Transverse colon (tissue), 4 donors: ENCODE measurements around the gene ZNF629. TPM values are rescaled to one million over a fixed set of nuclear protein-coding genes. Genes with fewer than 3 reads are reported as not detected.
A peak's percentile ranks its signal among the peaks of the same experiment; 100 is the strongest.

Source experiments
- DNase-seq: peaks from one replicate; pipeline ENCODE4 v3.0.0-alpha.2; 2019
- H3K27ac ChIP-seq, 4 donors: fragments of 200-600 bp; sonication (generic); 2 replicates each; pipeline ENCODE4 v1.5.1; 2016 to 2018; ENCODE audit warnings: inconsistent platforms in 4 of 4
- H3K27me3 ChIP-seq: fragments of 200-600 bp; sonication (generic); 2 replicates; pipeline ENCODE4 v1.5.1; 2017; ENCODE audit warnings: inconsistent platforms
- H3K36me3 ChIP-seq, 4 donors: fragments of 200-600 bp; sonication (generic); 2 replicates each; pipeline ENCODE4 v1.5.1; 2017 to 2019; ENCODE audit warnings: inconsistent platforms in 4 of 4
- H3K4me1 ChIP-seq, 4 donors: fragments of 200-600 bp; sonication (generic); 2 replicates each; pipeline ENCODE4 v1.5.1; 2017 to 2020; ENCODE audit warnings: inconsistent platforms in 4 of 4
- H3K4me3 ChIP-seq, 4 donors: fragments of 200-600 bp; sonication (generic); 1 replicate in 1 of 4; 2 replicates in 3 of 4; pipeline versions ENCODE4 v1.5.1 to v1.6.1; 2017 to 2019; ENCODE audit warnings: inconsistent platforms in 4 of 4
- H3K9me3 ChIP-seq, 2 donors: fragments of 200-600 bp; sonication (generic); 2 replicates each; pipeline ENCODE4 v1.5.1; 2017 to 2019; ENCODE audit warnings: inconsistent platforms in 2 of 2
- CTCF ChIP-seq, 5 experiments: fragments of 200-600 bp in 3 of 5; fragments of 450-650 bp in 2 of 5; sonication (generic) in 3 of 5; IDR thresholded peaks; 1 replicate in 2 of 5; 2 replicates in 3 of 5; pipeline ENCODE4 v1.5.1; 2016 to 2017; ENCODE audit warnings: antibody characterized with exemption in 5 of 5, inconsistent platforms in 3 of 5, mild to moderate bottlenecking in 2 of 5, moderate library complexity in 1 of 5
- EP300 ChIP-seq: sonication (generic); formaldehyde crosslinking; IDR thresholded peaks from one replicate; pipeline ENCODE4 v1.6.1; 2017; ENCODE audit warnings: antibody characterized with exemption, low read depth
- POLR2A ChIP-seq: fragments of 450-650 bp; IDR thresholded peaks from one replicate; pipeline ENCODE4 v1.6.1; 2016; ENCODE audit warnings: antibody characterized with exemption, mild to moderate bottlenecking, moderate library complexity
- POLR2AphosphoS5 ChIP-seq, 3 donors: sonication (generic); formaldehyde crosslinking; IDR thresholded peaks; one replicate each; pipeline ENCODE4 v1.6.1; 2016; ENCODE audit warnings: antibody characterized with exemption in 3 of 3
- WGBS, 2 donors: methylation state at CpG; one replicate each; pipeline ENCODE4 v1.1.5; 2018; ENCODE audit warnings: low coverage in 1 of 2; 5-methylcytosine and 5-hydroxymethylcytosine counted together
- in situ Hi-C, 4 donors: fragments of 200-750 bp; cut with MboI; loops; one replicate each; pipeline versions ENCODE4 v1.15.0 to v1.15.1; 2017; ENCODE audit warnings: low sequenced_read_pairs in 3 of 4, low pct_ligation_motif_present in 1 of 4, low pct_unique_long_range_greater_than_20kb in 1 of 4
- intact Hi-C: fragments of 100-400 bp; cut with DNase I; formaldehyde crosslinking; loops from one replicate; pipeline ENCODE4 v1.15.1; 2023; ENCODE audit warnings: low total_unique reads
- total RNA-seq, 4 donors: library from RNA; depleted of rRNA; stranded (reverse); fragments of >200 nt; gene quantifications; one replicate each; pipeline ENCODE4 v1.1.0, GENCODE V29; 2016

The ZNF629 gene
- total RNA-seq, 4 donors from 2014 or later = 13.5 to 29.9 (median 16.4) TPM

- 93 to 100% methylated on average over 2 to 20 of the region's 20 CpGs for WGBS, 2 donors
- no peak overlapping the region for H3K4me3 ChIP-seq
Observed at GRCh38 chr16:30750876-30751465, 36.0 kb downstream of the ZNF629 start.

GRCh38 chr16:30750201-30750600 lies 36.8 kb downstream of the ZNF629 start:
- TF ChIP-seq POLR2A (no peak), EP300 (no peak), CTCF (IDR thresholded peaks at IDR 0.05) (no peak), POLR2AphosphoS5 (IDR thresholded peaks at IDR 0.05) (no peak)
- intact Hi-C loops = no loop called here
- in situ Hi-C loops = no loop called here
- H3K27ac ChIP-seq = no peak overlapping the region
- H3K4me1 ChIP-seq = peaks cover 0 to 31% (median 19%) of the 10 kb centered on the region in 4 donors
- no peaks in the 10 kb centered on the region for H3K27me3 ChIP-seq
- no peak for DNase-seq
- no peaks in the 10 kb centered on the region for H3K9me3 ChIP-seq
- peaks cover 0 to 19% (median 7%) of the 10 kb centered on the region in 4 donors for H3K36me3 ChIP-seq
- no peak overlapping the region for H3K4me3 ChIP-seq
- 86% methylated on average over 4 of the region's 4 CpGs; no CpG with 5 or more reads in 1 of the 2 donors for WGBS, 2 donors

More at GRCh38 chr16:30750876-30751465, 36.0 kb downstream of the ZNF629 start:
- TF ChIP-seq POLR2A = no peak
- TF ChIP-seq POLR2AphosphoS5 (IDR thresholded peaks at IDR 0.05) = no peak
- TF ChIP-seq EP300 = no peak
- no peak for TF ChIP-seq CTCF (IDR thresholded peaks at IDR 0.05)
- DNase-seq = no peak
- no peak overlapping the region for H3K27ac ChIP-seq
- H3K9me3 ChIP-seq = no peaks in the 10 kb centered on the region
- H3K4me1 ChIP-seq = peaks cover 0 to 25% (median 16%) of the 10 kb centered on the region in 4 donors
- H3K27me3 ChIP-seq = no peaks in the 10 kb centered on the region
- H3K36me3 ChIP-seq = peaks cover 0 to 19% (median 7%) of the 10 kb centered on the region in 4 donors
- in situ Hi-C loops (no loop called here), intact Hi-C loops (no loop called here)

- peak; percentile 58 for DNase-seq
- H3K4me1 ChIP-seq = peaks cover 0 to 43% (median 25%) of the 10 kb centered on the region in 4 donors
- intact Hi-C loops (no loop called here), in situ Hi-C loops (no loop called here)
- H3K27ac ChIP-seq = peak overlapping the region; percentile 85 to 95 (median 91)
- H3K27me3 ChIP-seq = no peaks in the 10 kb centered on the region
- no peaks in the 10 kb centered on the region for H3K9me3 ChIP-seq
- peaks cover 0 to 12% (median 5%) of the 10 kb centered on the region in 4 donors for H3K36me3 ChIP-seq
- TF ChIP-seq CTCF (IDR thresholded peaks at IDR 0.05) = no peak
- H3K4me3 ChIP-seq = peak overlapping the region; percentile 72 to 100 (median 96)
- 37% methylated on average over 14 of the region's 36 CpGs; no CpG with 5 or more reads in 1 of the 2 donors for WGBS, 2 donors
Observed at GRCh38 chr16:30748634-30749445, 38.2 kb downstream of the ZNF629 start.

GRCh38 chr16:30747799-30748633 lies 39.0 kb downstream of the ZNF629 start, which contains the start of gene PHKG2:
Gene PHKG2, plus strand, starts transcription at chr16:30748425. Its CDS starts 396 bp downstream, at chr16:30748821.
- peak within 1 kb of the TSS; percentile 85 to 95 (median 91) for H3K27ac ChIP-seq
- peaks cover 0 to 47% (median 27%) of the 10 kb centered on the region in 4 donors for H3K4me1 ChIP-seq
- peak within 1 kb of the TSS; percentile 72 to 100 (median 96) for H3K4me3 ChIP-seq
- intact Hi-C loops = no loop called here
- H3K9me3 ChIP-seq = no peaks in the 10 kb centered on the region
- peak; percentile 99 for DNase-seq
- in situ Hi-C loops = no loop called here
- H3K27me3 ChIP-seq = no peaks in the 10 kb centered on the region
- no peak for TF ChIP-seq EP300
- peak in 2 of 5 experiments; percentile 15 to 33 for TF ChIP-seq CTCF (IDR thresholded peaks at IDR 0.05)
- peak; percentile 87 for TF ChIP-seq POLR2A
- peak; percentile 81 to 89 (median 89) for TF ChIP-seq POLR2AphosphoS5 (IDR thresholded peaks at IDR 0.05)
- 5 to 7% methylated on average over 3 to 17 of the region's 60 CpGs for WGBS, 2 donors
- peaks cover 0 to 9% (median 2%) of the 10 kb centered on the region in 4 donors for H3K36me3 ChIP-seq
